Stimulated activated CD4-positive, alpha-beta T cell treated with anti-CD3 and anti-CD28 coated beads, TNF-alpha, amount 100 ng/mL, for 24 hours (primary cell): ENCODE data around the gene RHOF.
A peak's percentile ranks its signal among the peaks of the same experiment; 100 is the strongest.

Experiments used
- DNase-seq, 3 experiments: peaks; one replicate each; pipeline ENCODE4 v3.0.0-alpha.2; 2020; ENCODE audit warnings: low read depth in 3 of 3

The RHOF gene

DNA sequence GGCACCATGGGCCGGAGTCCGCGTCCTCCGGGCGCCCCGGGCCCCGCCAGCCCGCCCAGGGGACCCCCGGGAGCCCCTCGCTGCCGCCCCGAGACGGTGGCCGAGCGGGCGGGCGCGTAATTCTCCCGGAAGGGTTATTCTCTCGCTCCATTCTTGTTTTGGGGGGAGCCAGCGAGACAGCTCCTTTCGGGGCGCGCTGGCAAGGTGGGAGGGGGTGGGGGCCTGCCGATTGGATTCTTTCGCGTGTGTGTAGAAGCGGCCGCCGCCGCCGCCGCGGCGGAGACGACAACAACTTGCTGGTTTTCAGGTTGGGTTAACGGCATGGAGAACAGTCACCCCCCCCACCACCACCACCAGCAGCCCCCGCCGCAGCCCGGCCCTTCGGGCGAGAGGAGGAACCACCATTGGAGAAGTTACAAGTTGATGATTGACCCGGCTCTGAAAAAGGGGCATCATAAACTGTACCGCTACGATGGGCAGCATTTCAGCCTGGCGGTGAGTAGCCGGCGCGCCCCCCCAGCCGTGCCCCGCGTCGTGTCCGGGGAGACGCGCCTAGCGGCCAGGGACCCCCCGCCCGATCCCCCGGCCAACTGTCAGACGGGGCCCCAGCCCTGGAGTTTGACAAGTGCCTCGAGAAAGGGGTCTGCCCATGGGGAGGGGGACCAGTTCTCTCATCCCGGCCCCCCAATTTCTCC lies 11.1 kb upstream of the RHOF start:
- DNase-seq, result no peak

GRCh38 chr12:121803861-121804416 lies 10.5 kb upstream of the RHOF start, which contains the start of gene SETD1B:
Gene SETD1B, plus strand, starts transcription at chr12:121804009. Its CDS starts 729 bp downstream, at chr12:121804738.
- DNase-seq, result no peak

DNA sequence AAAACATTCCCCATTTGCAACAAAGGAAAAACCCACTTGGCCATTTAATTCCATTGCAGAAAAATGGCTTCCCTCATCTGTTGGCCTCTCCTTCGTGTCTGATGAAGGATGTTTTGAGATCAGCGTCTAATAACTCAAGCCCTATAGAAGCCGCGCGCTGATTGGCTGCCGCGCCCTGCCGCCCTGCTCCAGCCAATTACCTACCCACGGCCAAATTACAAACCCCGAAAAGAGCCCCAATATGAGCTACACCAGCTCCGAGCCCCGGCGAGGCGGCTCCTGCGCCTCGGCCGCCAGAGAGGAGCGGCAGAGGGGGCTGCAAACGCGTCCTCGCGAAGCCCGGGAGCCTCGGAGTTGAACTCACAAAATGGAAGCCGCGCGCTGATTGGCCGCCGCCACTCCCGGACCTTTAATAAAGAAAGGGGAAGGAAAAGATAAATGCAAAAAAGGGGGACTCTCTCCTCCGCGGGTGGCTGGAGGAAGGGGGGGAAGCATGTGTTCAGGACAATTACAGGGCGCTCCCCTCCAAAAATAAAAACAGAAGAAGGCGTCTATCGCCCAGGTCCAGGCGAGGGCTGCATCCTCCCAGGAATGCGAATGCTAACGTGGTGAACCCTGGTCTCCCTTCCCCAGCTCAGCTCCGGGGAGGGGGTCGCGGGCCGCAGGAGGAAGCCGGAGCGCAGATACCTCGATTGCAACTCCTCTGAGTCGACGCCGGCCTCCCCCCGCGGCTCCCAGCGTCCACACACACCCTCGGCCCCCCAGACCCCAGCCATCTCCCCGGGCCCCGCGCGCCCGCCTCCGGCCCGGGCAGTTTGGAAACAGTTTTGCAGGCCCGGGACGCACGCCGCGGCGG lies 9.6 kb upstream of the RHOF start:
- DNase-seq, result peak; percentile 74 to 85 (median 75)

- DNase-seq, result no peak
These were observed 9.0 kb upstream of the RHOF start for GRCh38 chr12:121802485-121802842.

DNA sequence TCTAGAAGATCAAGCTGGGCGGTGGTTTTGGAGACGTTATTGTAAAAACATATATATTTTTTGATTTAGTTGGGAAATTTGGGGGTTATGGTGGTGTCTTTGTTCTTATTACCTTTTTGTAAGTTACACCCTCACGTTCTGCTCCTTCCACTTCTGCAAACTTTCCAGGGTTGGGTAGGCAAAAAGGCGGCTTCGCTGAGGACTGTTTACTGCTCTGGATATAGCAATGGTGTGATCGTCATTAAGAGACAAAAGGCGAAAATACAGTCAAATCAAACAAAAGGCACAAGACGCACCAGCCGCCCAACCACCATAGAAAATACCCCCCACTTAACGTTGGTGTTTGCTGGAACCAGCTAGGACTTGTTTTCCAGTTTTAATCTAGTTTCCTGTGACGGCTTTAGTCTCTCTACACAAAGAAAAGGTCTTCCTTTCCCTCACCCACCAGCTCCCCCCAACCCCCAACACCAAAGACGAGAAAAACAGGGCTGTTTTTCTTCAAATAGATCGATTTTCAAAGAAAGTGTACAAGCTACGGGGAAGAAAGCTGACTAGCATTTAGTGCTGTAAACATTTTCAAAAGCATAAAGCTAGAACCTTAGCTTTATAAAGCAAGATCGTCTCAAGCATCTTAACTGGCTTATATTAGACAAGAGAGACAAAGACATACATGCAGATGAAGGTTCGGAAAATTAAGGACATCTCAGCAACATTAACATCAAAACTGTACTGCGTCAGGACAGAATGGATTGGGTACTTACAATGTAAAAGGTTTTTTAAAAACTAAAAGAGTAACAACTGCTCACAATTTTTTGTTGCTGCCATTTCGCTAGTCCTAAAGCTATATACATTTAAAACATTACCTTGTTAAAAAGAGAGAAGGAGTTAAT lies 8.4 kb upstream of the RHOF start:
- DNase-seq, result no peak

DNA sequence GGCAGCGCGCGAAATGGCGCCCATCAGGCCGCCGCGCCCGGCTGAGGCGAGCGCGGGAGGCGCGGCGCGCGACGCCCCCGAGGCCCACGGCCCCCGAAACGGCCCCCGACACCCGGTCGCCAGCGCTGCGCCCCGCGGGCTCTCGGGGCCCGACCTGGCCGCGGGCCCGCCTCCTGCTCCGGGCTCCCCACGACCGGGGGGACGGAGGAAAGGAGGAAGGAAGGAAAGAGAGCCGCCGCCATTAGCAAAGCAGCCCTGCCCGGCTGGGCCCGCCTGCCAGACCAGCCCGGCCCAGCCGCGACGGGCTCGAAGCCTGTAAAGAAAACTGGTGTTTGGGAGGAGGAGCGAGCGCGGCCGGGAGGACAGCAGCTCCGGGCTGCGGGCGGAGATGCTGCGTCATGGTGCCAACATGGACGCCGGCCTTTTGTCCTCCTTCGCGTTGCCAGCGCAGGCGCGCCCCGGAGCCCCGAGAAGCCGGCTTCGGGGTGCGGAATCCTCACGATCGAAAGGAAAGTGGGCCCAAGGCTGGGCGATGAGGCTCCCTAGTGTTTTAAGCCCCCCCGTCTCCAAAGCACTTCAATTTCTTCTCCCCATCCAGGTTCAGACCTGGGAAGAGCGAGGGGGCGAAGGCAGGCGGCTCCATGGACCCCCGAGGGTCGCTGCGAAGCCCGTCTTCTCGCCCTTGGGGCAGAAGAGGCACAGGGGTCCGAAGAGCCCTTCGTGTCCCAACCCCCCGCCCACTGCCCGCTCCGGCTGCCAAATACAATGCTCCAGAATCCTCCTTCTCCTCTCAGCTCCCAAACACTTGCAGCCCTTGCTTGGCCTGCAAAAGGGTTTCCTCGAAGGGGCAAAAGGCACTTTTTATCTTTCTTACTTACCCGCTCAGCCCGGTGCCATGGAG lies 7.5 kb upstream of the RHOF start:
- DNase-seq, result no peak

- peak in 2 of 3 experiments; percentile 72 to 85 for DNase-seq
These were observed 6.6 kb upstream of the RHOF start for GRCh38 chr12:121799842-121800693.

DNA sequence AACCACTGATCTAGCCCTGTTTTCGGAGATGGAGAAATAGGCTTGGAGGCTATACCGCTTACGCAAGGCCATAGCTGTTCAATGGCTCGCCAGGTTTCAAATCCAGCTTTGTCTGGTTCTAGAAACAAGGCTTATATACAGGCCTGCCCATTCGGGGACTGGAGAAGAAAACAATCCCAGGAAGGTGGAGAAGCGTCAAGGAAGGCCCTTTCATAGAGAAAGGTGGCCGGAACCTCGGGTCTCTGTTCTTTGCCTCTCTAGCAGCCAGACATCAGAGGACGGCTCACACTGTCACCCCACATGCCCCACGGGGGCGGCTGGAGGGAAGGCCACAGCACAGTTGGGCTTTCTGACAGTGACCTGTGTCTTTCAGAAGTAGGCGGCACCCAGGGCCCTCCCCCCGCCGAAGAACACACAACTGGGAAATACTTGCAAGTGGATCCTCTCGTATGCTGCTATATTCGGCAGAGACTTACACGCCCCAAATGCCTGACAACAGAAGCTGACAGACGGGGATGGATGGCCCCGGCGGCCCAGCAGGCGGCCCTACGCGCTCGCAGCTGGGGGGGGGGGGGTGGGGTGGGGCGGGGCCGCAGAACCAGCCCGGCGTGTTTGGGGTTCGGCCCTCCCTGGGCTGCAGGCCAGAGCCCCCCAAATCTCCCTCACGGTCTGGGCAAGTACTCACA lies 5.8 kb upstream of the RHOF start:
- no peak for DNase-seq

- no peak for DNase-seq
These were observed 5.3 kb upstream of the RHOF start for GRCh38 chr12:121798787-121799155.

GRCh38 chr12:121797937-121798786 lies 4.7 kb upstream of the RHOF start:
- no peak for DNase-seq

DNA sequence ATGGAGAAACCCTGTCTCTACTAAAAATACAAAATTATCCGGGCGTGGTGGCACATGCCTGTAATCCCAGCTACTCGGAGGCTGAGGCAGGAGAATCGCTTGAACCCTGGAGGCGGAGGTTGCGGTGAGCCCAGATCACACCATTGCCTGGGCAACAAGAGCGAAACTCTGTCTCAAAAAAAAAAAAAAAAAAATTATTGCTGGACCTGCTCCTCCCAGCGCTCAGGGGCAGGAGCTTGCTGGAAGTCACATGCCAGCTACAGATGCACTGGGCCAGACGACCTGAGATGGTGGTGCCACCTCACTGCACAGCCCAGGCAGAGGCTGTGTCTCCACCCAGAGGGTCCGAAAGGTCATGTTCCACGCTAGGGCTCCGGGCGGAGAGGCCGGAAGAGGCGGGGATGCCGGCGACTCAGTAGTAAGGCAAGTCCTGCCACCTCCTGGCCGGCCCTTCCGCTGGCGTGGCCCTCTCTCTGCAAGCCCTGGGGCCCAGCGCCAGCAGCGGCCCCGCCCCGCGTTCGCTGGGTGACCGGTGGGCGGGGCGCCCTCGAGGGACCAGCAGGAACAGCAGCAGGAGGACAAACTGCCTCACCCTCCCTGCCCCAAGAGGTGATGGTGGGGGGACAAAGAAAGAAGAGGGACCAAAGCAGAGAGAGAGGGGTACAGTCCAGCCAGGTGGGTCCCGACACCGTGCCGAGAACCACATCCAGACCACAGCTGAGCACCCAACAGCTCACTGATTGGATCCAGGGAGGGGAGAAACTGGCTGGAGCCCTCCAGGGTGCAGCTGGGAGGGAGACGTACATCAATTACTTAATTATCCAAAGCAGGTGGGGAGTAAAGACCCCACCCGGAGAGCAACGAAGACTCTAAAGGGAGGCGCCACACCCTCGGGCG lies 3.6 kb upstream of the RHOF start:
- DNase-seq, result no peak

DNA sequence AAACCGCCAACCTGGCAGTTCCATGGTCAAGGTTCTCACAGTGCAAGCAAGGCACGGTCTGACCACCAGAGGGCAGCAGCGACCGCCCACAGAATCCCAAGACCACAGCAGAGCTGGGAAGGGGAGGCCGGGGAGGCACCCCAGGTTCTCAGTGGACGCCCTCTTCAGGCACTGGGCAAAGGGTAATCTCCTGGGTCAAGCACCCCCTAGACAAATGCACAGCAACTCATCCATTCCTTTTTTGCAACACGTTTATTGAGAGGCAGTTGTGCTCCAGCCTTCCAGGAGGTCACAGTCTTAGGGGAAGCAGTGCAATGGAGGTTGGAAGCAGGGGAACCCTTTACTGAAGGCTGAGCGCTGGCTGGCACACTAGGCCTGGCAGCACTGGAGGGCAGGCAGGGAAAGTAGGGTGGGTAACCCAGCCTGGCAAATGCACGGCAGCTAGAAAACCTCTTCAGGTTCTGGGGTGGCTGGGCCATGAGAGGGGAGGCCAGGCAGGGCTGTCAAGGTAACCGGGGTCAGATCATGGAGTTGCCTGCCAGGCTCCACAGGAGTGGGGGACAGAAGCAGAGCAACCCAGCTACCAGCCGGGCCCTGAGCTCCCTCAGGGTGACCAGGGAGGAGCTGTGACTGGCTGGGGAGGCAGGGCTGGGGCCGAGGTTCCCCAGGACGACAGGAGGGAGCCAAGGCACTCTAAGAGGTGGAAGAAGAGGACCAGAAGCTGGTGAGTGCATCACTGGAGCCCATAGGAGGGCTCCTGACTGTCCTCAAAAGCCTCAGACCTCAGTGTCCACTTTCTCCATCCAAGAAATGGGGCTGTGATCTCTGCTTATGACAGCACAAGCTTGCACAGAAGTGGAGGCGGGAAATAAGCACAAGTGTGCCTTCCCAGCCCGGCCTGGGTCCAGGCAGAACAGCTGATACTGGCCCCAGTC lies 1.8 kb upstream of the RHOF start:
- peak in 2 of 3 experiments; percentile 70 to 82 for DNase-seq

DNA sequence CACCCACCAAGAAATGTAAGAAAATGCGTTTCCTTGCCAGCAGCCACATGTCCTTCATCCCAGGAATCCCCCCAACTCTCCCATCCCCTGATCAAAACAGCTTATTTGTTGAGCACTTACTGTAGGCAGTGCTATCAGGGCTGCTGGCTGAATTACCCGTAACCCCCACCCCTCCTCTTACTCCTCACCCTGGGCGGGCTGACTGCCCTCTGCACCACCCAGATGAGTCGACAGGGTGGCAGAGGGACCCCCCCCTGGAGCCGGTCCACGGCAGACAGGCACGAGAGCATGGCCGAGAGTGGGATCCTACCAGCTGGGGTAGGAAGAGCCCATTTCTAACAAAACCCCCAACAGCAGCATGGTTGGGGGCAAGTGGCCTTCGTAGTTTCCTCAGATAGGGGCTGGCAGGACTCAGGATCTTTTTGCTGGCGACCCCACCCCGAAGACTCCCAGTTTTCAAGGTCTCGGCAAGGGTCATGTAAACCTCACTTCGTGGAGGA lies 1.1 kb upstream of the RHOF start:
- no peak for DNase-seq

- peak; percentile 89 to 94 (median 92) for DNase-seq
These were observed 498 bp upstream of the RHOF start for GRCh38 chr12:121793838-121794533.
